ENCODE data around the gene PCDHGA9. TPM values are rescaled to one million over a fixed set of nuclear protein-coding genes. Genes with fewer than 3 reads are reported as not detected.
A peak's percentile ranks its signal among the peaks of the same experiment; 100 is the strongest.

PCDHGA9 gene
- total and polyA plus RNA-seq, 2 of the 8 experiments (the other 6 are each of a cell fraction or from before 2014, with no cell fraction given), result 0.79 to 1.1 TPM

DNA sequence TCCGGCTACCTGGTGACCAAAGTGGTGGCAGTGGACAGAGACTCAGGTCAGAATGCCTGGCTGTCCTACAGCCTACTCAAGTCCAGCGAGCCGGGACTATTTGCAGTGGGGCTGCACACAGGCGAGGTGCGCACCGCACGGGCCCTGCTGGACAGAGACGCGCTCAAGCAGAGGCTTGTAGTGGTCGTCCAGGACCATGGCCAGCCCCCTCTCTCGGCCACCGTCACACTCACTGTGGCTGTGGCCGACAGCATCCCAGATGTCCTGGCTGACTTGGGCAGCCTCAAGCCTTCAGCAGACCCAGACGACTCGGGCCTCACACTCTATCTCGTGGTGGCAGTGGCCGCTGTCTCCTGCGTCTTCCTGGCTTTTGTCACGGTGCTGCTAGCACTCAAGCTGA is 45.6 kb upstream of the PCDHGA9 start:
- FAIRE-seq, result no peak
- WGBS, 2 experiments (ENCODE audit: extremely low coverage in 1 of 2, insufficient coverage in 1 of 2, insufficient read length in 1 of 2, insufficient replicate concordance in 2 of 2, low coverage in 1 of 2, low lambda C conversion rate in 2 of 2, missing lambda C conversion rate in 1 of 2), result 93% methylated on average over 17 of the region's 19 CpGs; no CpG with 5 or more reads in 1 of the 2 experiments
- POLR2A ChIA-PET (ENCODE audit: partially characterized antibody), result no interaction called here

More for the DNA sequence above, 45.6 kb upstream of the PCDHGA9 start:
- H3K79me2 ChIP-seq (ENCODE audit: control insufficient read depth in 1 of 2, insufficient read depth in 2 of 2, low read length in 2 of 2), result no peaks in the 10 kb centered on the region
- no peak overlapping the region for H2AFZ ChIP-seq (ENCODE audit: low read length)
- no peak overlapping the region for H3K27ac ChIP-seq (ENCODE audit: low read depth, low read length)
- H3K23ac ChIP-seq (ENCODE audit: insufficient read length), result no peak overlapping the region
- CTCF ChIA-PET (ENCODE audit: partially characterized antibody), result interaction anchor here (0.8 to 4.4 kb wide), 8 partner anchors 7 to 201 kb away, joined by 3 to 27 read pairs (median 14); partner anchors contain the start of genes PCDHB15, PCDHGA1, PCDHGA2 and PCDHGA5
- H2BK20ac ChIP-seq (ENCODE audit: low read length), result no peak overlapping the region
- no peak overlapping the region for H2BK12ac ChIP-seq (ENCODE audit: low read depth, low read length)
- H2BK120ac ChIP-seq (replicated peaks; ENCODE audit: low read depth, low read length), result no peak overlapping the region
- no peak overlapping the region for H4K91ac ChIP-seq (replicated peaks; ENCODE audit: insufficient read length, low read length)
- no peaks in the 10 kb centered on the region for H3K27me3 ChIP-seq (replicated peaks in 1 of 4; ENCODE audit: control insufficient read depth in 3 of 4, extremely low read depth in 1 of 4, insufficient read depth in 3 of 4, low read length in 3 of 4)
- no peaks in the 10 kb centered on the region for H4K20me1 ChIP-seq (replicated peaks in 1 of 2; ENCODE audit: control insufficient read depth in 1 of 2, insufficient read depth in 2 of 2, low read length in 2 of 2)
- H3K4me1 ChIP-seq (replicated peaks in 1 of 4; ENCODE audit: control insufficient read depth in 3 of 4, insufficient read depth in 4 of 4, low read length in 3 of 4), result 0 out of 7 replicates have a peak, but pooled peaks cover 0 to 1% (median 0%) of the 10 kb centered on the region in 4 experiments
- peak overlapping the region; percentile 5 for H4K8ac ChIP-seq (ENCODE audit: extremely low read depth, insufficient read depth, low read length)
- no peak overlapping the region for H2BK15ac ChIP-seq (ENCODE audit: low read length)
- H3K9me3 ChIP-seq (ENCODE audit: insufficient read depth in 2 of 2, low read depth in 1 of 2, low read length in 1 of 2), result peaks cover 31 to 50% of the 10 kb centered on the region in 2 experiments
- no peaks in the 10 kb centered on the region for H3K79me1 ChIP-seq (ENCODE audit: low read depth, low read length)
- H3K56ac ChIP-seq (replicated peaks; ENCODE audit: insufficient read length, low read depth, low read length), result no peak overlapping the region
- no peak for DNase-seq (ENCODE audit: low read depth in 1 of 2, low spot score in 2 of 2)
- H3K4ac ChIP-seq (replicated peaks; ENCODE audit: insufficient read length, low read depth, low read length), result no peak overlapping the region
- H3K14ac ChIP-seq (ENCODE audit: insufficient read length), result no peak overlapping the region
- H4K5ac ChIP-seq (ENCODE audit: insufficient read length, low read depth, low read length), result no peak overlapping the region
- H3K4me3 ChIP-seq (ENCODE audit: extremely low read depth in 1 of 4, insufficient read depth in 2 of 4, low read depth in 3 of 4, low read length in 4 of 4), result no peak overlapping the region
- no peak overlapping the region for H3K4me2 ChIP-seq (ENCODE audit: insufficient read depth in 1 of 2, low read depth in 2 of 2, low read length in 2 of 2)
- H3K36me3 ChIP-seq (ENCODE audit: control insufficient read depth in 2 of 4, insufficient read depth in 4 of 4, low read length in 3 of 4), result peaks cover 0 to 12% (median 2%) of the 10 kb centered on the region in 4 experiments; a peak in 3 of 8 replicates
- H3K18ac ChIP-seq (ENCODE audit: extremely low read depth, low read length), result no peak overlapping the region
- no peak overlapping the region for H3K9ac ChIP-seq (replicated peaks in 1 of 4; ENCODE audit: extremely low read depth in 1 of 4, low read depth in 3 of 4, low read length in 3 of 4)
- H2BK5ac ChIP-seq (ENCODE audit: low read depth, low read length), result no peak overlapping the region
- TF ChIP-seq RAD21 (IDR thresholded peaks at IDR 0.05 in 1 of 2, conservative IDR thresholded peaks at IDR 0.05 in 1 of 2; ENCODE audit: low read depth in 2 of 2, low read length in 2 of 2) (no peak), RXRA (IDR thresholded peaks at IDR 0.05; ENCODE audit: insufficient read depth, low read depth, low read length) (no peak), BRCA1 (IDR thresholded peaks at IDR 0.05; ENCODE audit: low read depth, low read length) (no peak), CHD2 (IDR thresholded peaks at IDR 0.05; ENCODE audit: low read length) (no peak)
- H3K23me2 ChIP-seq (ENCODE audit: low read depth, low read length), result no peaks in the 10 kb centered on the region
- H2AK5ac ChIP-seq (ENCODE audit: low read depth, low read length), result no peak overlapping the region

Data from H1 (cell line).